Neural cell (in vitro differentiated cells): ENCODE data around the gene NFE2L3.

Source experiments
- POLR2AphosphoS5 ChIP-seq: IDR thresholded peaks from 2 replicates; pipeline ENCODE4 v1.6.1; 2012
- RAD21 ChIP-seq: fragments of 450-650 bp; conservative IDR thresholded peaks from 2 replicates; pipeline ENCODE4 v1.6.1; 2014; ENCODE audit warnings: antibody characterized with exemption, mild to moderate bottlenecking, moderate library complexity
- SMC3 ChIP-seq: fragments of 450-650 bp; conservative IDR thresholded peaks from 2 replicates; pipeline ENCODE4 v1.6.1; 2014; ENCODE audit warnings: antibody characterized with exemption, mild to moderate bottlenecking, moderate library complexity; ENCODE audit not compliant: poor library complexity
- TAF1 ChIP-seq: IDR thresholded peaks from 2 replicates; pipeline ENCODE4 v1.6.1; 2012; ENCODE audit warnings: low read depth
- TF ChIP-seq, protein P1 (sequence below): fragments of 450-650 bp; IDR thresholded peaks from 2 replicates; pipeline ENCODE4 v1.5.1; 2014; ENCODE audit warnings: antibody characterized with exemption, mild to moderate bottlenecking, moderate library complexity; ENCODE audit not compliant: poor library complexity, severe bottlenecking
- TF ChIP-seq, protein P2 (sequence below): IDR thresholded peaks from 2 replicates; pipeline ENCODE4 v1.6.1; 2012; ENCODE audit warnings: borderline replicate concordance

- TF ChIP-seq, protein P1, sequence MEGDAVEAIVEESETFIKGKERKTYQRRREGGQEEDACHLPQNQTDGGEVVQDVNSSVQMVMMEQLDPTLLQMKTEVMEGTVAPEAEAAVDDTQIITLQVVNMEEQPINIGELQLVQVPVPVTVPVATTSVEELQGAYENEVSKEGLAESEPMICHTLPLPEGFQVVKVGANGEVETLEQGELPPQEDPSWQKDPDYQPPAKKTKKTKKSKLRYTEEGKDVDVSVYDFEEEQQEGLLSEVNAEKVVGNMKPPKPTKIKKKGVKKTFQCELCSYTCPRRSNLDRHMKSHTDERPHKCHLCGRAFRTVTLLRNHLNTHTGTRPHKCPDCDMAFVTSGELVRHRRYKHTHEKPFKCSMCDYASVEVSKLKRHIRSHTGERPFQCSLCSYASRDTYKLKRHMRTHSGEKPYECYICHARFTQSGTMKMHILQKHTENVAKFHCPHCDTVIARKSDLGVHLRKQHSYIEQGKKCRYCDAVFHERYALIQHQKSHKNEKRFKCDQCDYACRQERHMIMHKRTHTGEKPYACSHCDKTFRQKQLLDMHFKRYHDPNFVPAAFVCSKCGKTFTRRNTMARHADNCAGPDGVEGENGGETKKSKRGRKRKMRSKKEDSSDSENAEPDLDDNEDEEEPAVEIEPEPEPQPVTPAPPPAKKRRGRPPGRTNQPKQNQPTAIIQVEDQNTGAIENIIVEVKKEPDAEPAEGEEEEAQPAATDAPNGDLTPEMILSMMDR: no peak
- TF ChIP-seq TAF1: no peak
- TF ChIP-seq POLR2AphosphoS5: no peak
- TF ChIP-seq, protein P2, sequence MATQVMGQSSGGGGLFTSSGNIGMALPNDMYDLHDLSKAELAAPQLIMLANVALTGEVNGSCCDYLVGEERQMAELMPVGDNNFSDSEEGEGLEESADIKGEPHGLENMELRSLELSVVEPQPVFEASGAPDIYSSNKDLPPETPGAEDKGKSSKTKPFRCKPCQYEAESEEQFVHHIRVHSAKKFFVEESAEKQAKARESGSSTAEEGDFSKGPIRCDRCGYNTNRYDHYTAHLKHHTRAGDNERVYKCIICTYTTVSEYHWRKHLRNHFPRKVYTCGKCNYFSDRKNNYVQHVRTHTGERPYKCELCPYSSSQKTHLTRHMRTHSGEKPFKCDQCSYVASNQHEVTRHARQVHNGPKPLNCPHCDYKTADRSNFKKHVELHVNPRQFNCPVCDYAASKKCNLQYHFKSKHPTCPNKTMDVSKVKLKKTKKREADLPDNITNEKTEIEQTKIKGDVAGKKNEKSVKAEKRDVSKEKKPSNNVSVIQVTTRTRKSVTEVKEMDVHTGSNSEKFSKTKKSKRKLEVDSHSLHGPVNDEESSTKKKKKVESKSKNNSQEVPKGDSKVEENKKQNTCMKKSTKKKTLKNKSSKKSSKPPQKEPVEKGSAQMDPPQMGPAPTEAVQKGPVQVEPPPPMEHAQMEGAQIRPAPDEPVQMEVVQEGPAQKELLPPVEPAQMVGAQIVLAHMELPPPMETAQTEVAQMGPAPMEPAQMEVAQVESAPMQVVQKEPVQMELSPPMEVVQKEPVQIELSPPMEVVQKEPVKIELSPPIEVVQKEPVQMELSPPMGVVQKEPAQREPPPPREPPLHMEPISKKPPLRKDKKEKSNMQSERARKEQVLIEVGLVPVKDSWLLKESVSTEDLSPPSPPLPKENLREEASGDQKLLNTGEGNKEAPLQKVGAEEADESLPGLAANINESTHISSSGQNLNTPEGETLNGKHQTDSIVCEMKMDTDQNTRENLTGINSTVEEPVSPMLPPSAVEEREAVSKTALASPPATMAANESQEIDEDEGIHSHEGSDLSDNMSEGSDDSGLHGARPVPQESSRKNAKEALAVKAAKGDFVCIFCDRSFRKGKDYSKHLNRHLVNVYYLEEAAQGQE: no peak
- TF ChIP-seq SMC3: no peak
- no peak for TF ChIP-seq RAD21
Measured at GRCh38 chr7:26145238-26145637, 6.8 kb upstream of the NFE2L3 start.
